Transverse colon (tissue), 4 donors: ENCODE data around the gene RASAL2. TPM values are rescaled to one million over a fixed set of nuclear protein-coding genes. Genes with fewer than 3 reads are reported as not detected.

ENCODE experiments used
- DNase-seq: peaks from one replicate; pipeline ENCODE4 v3.0.0-alpha.2; 2019
- H3K27ac ChIP-seq, 4 donors: fragments of 200-600 bp; sonication (generic); 2 replicates each; pipeline ENCODE4 v1.5.1; 2016 to 2018; ENCODE audit warnings: inconsistent platforms in 4 of 4
- H3K27me3 ChIP-seq: fragments of 200-600 bp; sonication (generic); 2 replicates; pipeline ENCODE4 v1.5.1; 2017; ENCODE audit warnings: inconsistent platforms
- H3K36me3 ChIP-seq, 4 donors: fragments of 200-600 bp; sonication (generic); 2 replicates each; pipeline ENCODE4 v1.5.1; 2017 to 2019; ENCODE audit warnings: inconsistent platforms in 4 of 4
- H3K4me1 ChIP-seq, 4 donors: fragments of 200-600 bp; sonication (generic); 2 replicates each; pipeline ENCODE4 v1.5.1; 2017 to 2020; ENCODE audit warnings: inconsistent platforms in 4 of 4
- H3K4me3 ChIP-seq, 4 donors: fragments of 200-600 bp; sonication (generic); 1 replicate in 1 of 4; 2 replicates in 3 of 4; pipeline versions ENCODE4 v1.5.1 to v1.6.1; 2017 to 2019; ENCODE audit warnings: inconsistent platforms in 4 of 4
- H3K9me3 ChIP-seq, 2 donors: fragments of 200-600 bp; sonication (generic); 2 replicates each; pipeline ENCODE4 v1.5.1; 2017 to 2019; ENCODE audit warnings: inconsistent platforms in 2 of 2
- CTCF ChIP-seq, 5 experiments: fragments of 200-600 bp in 3 of 5; fragments of 450-650 bp in 2 of 5; sonication (generic) in 3 of 5; IDR thresholded peaks; 1 replicate in 2 of 5; 2 replicates in 3 of 5; pipeline ENCODE4 v1.5.1; 2016 to 2017; ENCODE audit warnings: antibody characterized with exemption in 5 of 5, inconsistent platforms in 3 of 5, mild to moderate bottlenecking in 2 of 5, moderate library complexity in 1 of 5
- EP300 ChIP-seq: sonication (generic); formaldehyde crosslinking; IDR thresholded peaks from one replicate; pipeline ENCODE4 v1.6.1; 2017; ENCODE audit warnings: antibody characterized with exemption, low read depth
- POLR2A ChIP-seq: fragments of 450-650 bp; IDR thresholded peaks from one replicate; pipeline ENCODE4 v1.6.1; 2016; ENCODE audit warnings: antibody characterized with exemption, mild to moderate bottlenecking, moderate library complexity
- POLR2AphosphoS5 ChIP-seq, 3 donors: sonication (generic); formaldehyde crosslinking; IDR thresholded peaks; one replicate each; pipeline ENCODE4 v1.6.1; 2016; ENCODE audit warnings: antibody characterized with exemption in 3 of 3
- WGBS, 2 donors: methylation state at CpG; one replicate each; pipeline ENCODE4 v1.1.5; 2018; ENCODE audit warnings: low coverage in 1 of 2; 5-methylcytosine and 5-hydroxymethylcytosine counted together
- in situ Hi-C, 4 donors: fragments of 200-750 bp; cut with MboI; loops; one replicate each; pipeline versions ENCODE4 v1.15.0 to v1.15.1; 2017; ENCODE audit warnings: low sequenced_read_pairs in 3 of 4, low pct_ligation_motif_present in 1 of 4, low pct_unique_long_range_greater_than_20kb in 1 of 4
- intact Hi-C: fragments of 100-400 bp; cut with DNase I; formaldehyde crosslinking; loops from one replicate; pipeline ENCODE4 v1.15.1; 2023; ENCODE audit warnings: low total_unique reads
- total RNA-seq, 4 donors: library from RNA; depleted of rRNA; stranded (reverse); fragments of >200 nt; gene quantifications; one replicate each; pipeline ENCODE4 v1.1.0, GENCODE V29; 2016

RASAL2 gene
- total RNA-seq, 4 donors from 2014 or later = 13.1 to 26.1 (median 19.8) TPM

DNA sequence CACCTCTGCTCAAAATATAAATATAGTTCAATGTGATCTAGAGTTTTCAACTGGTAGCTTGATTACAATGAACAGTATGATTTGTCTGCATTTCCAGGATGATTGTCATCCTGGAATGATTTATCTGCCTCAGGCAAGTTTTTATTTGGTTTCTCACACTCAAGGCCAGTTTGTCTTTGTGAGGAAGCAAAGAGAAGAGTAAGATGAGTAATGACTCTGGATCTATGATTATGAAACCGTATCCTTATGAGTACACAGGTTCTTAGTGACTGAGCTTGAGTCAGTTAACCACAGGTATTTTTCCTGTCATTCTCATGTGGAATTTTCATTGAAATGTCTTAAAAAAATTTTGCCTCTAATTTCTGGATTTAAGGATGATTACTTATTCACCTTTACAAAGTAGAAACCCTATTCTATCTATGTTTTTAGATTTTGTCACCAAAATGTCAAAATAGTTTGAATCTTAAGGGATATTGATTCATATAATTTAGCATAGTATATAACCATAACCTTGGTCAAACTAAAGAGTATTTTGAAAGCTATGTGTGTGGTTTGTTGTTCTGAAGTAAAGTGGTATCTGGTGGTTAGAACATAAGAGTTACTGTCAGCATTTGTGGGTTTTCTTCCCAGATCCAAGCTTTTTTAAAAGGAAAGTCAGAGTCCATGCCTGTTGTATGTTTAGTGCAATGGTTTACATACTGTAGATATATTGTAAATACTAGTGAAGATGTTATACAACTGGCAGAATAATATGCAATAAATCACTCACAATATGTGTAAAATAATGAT, 145.0 kb downstream of the RASAL2 start:
- peaks cover 0 to 10% (median 0%) of the 10 kb centered on the region in 4 donors for H3K4me1 ChIP-seq
- intact Hi-C loops = no loop called here
- H3K36me3 ChIP-seq = no peaks in the 10 kb centered on the region
- H3K27ac ChIP-seq = no peak overlapping the region
- DNase-seq = no peak
- in situ Hi-C loops = no loop called here
- H3K9me3 ChIP-seq = no peaks in the 10 kb centered on the region
- H3K27me3 ChIP-seq = no peaks in the 10 kb centered on the region
- WGBS, 2 donors = 15 to 44% methylated on average over 1 of the region's 1 CpG
- TF ChIP-seq POLR2AphosphoS5 (IDR thresholded peaks at IDR 0.05) = no peak
- TF ChIP-seq CTCF (IDR thresholded peaks at IDR 0.05) = no peak
- TF ChIP-seq POLR2A = no peak
- TF ChIP-seq EP300 = no peak
- no peak overlapping the region for H3K4me3 ChIP-seq

- no peaks in the 10 kb centered on the region for H3K9me3 ChIP-seq
- H3K27me3 ChIP-seq = no peaks in the 10 kb centered on the region
- TF ChIP-seq EP300 (no peak), POLR2A (no peak), CTCF (IDR thresholded peaks at IDR 0.05) (no peak), POLR2AphosphoS5 (IDR thresholded peaks at IDR 0.05) (no peak)
- H3K36me3 ChIP-seq = no peaks in the 10 kb centered on the region
- DNase-seq = no peak
- no peak overlapping the region for H3K27ac ChIP-seq
- H3K4me3 ChIP-seq = no peak overlapping the region
- peaks cover 0 to 10% (median 0%) of the 10 kb centered on the region in 4 donors for H3K4me1 ChIP-seq
- intact Hi-C loops = no loop called here
- WGBS, 2 donors = 68 to 82% methylated on average over 1 of the region's 1 CpG
- in situ Hi-C loops = no loop called here
Observed at GRCh38 chr1:178241057-178241456, 147.2 kb downstream of the RASAL2 start.

GRCh38 chr1:178241837-178242236, 147.9 kb downstream of the RASAL2 start:
- DNase-seq = no peak
- in situ Hi-C loops (no loop called here), intact Hi-C loops (no loop called here)
- H3K4me3 ChIP-seq = no peak overlapping the region
- no peaks in the 10 kb centered on the region for H3K36me3 ChIP-seq
- H3K27ac ChIP-seq = no peak overlapping the region
- H3K27me3 ChIP-seq = no peaks in the 10 kb centered on the region
- H3K9me3 ChIP-seq = no peaks in the 10 kb centered on the region
- TF ChIP-seq CTCF (IDR thresholded peaks at IDR 0.05) (peak in 3 of 5 experiments; percentile 10 to 23 (median 18)), POLR2AphosphoS5 (IDR thresholded peaks at IDR 0.05) (no peak)
- peaks cover 0 to 10% (median 0%) of the 10 kb centered on the region in 4 donors for H3K4me1 ChIP-seq

GRCh38 chr1:178243119-178243518, 149.2 kb downstream of the RASAL2 start:
- no peaks in the 10 kb centered on the region for H3K27me3 ChIP-seq
- no peak overlapping the region for H3K27ac ChIP-seq
- intact Hi-C loops (no loop called here), in situ Hi-C loops (no loop called here)
- H3K4me1 ChIP-seq = peaks cover 0 to 10% (median 0%) of the 10 kb centered on the region in 4 donors
- WGBS, 2 donors = 100% methylated on average over 1 of the region's 1 CpG; no CpG with 5 or more reads in 1 of the 2 donors
- DNase-seq = no peak
- no peaks in the 10 kb centered on the region for H3K36me3 ChIP-seq
- no peak for TF ChIP-seq POLR2AphosphoS5 (IDR thresholded peaks at IDR 0.05)
- TF ChIP-seq EP300 = no peak
- TF ChIP-seq CTCF (IDR thresholded peaks at IDR 0.05) = no peak
- no peak for TF ChIP-seq POLR2A
- no peak overlapping the region for H3K4me3 ChIP-seq
- peaks cover 2 to 7% of the 10 kb centered on the region in 2 donors for H3K9me3 ChIP-seq
